ENCODE measurements around the gene SLC24A3.

Gene SLC24A3

GRCh38 chr20:19176470-19177052, 35.9 kb upstream of the SLC24A3 start:
- TF ChIP-seq CTCF (IDR thresholded peaks at IDR 0.05; ENCODE audit: low read depth, low read length, poor library complexity, severe bottlenecking) = no peak
- no peak for TF ChIP-seq EZH2phosphoT487 (IDR thresholded peaks at IDR 0.05; ENCODE audit: borderline replicate concordance, low read length)
- no peaks in the 10 kb centered on the region for H3K79me2 ChIP-seq (ENCODE audit: control insufficient read depth, low read length)

GRCh38 chr20:19181552-19181951, 30.9 kb upstream of the SLC24A3 start:
- Histone ChIP-seq H3F3A (ENCODE audit: control insufficient read depth, insufficient read depth) (no peaks in the 10 kb centered on the region), H3K27ac (ENCODE audit: low read depth, low read length) (no peak overlapping the region), H3K9me3 (ENCODE audit: control insufficient read depth, insufficient read depth, low read length) (no peaks in the 10 kb centered on the region), H3K4me1 (ENCODE audit: control insufficient read depth, low read length) (no peaks in the 10 kb centered on the region), H3K27me3 (ENCODE audit: control insufficient read depth, low read length) (0 out of 2 replicates have a peak, but pooled peaks cover 4% of the 10 kb centered on the region), H3K79me2 (ENCODE audit: control insufficient read depth, low read length) (no peaks in the 10 kb centered on the region), H3K9me2 (replicated peaks; ENCODE audit: control insufficient read depth, low read length) (no peaks in the 10 kb centered on the region), H3K4me2 (ENCODE audit: low read length) (no peak overlapping the region), H3K4me3 (ENCODE audit: low read length) (no peak overlapping the region), H4K20me1 (ENCODE audit: control insufficient read depth, insufficient read depth, low read depth, low read length) (no peaks in the 10 kb centered on the region), H3K36me3 (ENCODE audit: control insufficient read depth, low read length) (no peaks in the 10 kb centered on the region)
- TF ChIP-seq CTCF (IDR thresholded peaks at IDR 0.05; ENCODE audit: low read depth, low read length, poor library complexity, severe bottlenecking) (no peak), EZH2phosphoT487 (IDR thresholded peaks at IDR 0.05; ENCODE audit: borderline replicate concordance, low read length) (no peak)

More at GRCh38 chr20:19176470-19177052, 35.9 kb upstream of the SLC24A3 start:
- Histone ChIP-seq H3K9me3 (ENCODE audit: control insufficient read depth, insufficient read depth, low read length) (no peaks in the 10 kb centered on the region), H3K9me2 (replicated peaks; ENCODE audit: control insufficient read depth, low read length) (no peaks in the 10 kb centered on the region), H3K4me3 (ENCODE audit: low read length) (no peak overlapping the region), H3K4me1 (ENCODE audit: control insufficient read depth, low read length) (no peaks in the 10 kb centered on the region), H3K4me2 (ENCODE audit: low read length) (no peak overlapping the region), H3K36me3 (ENCODE audit: control insufficient read depth, low read length) (no peaks in the 10 kb centered on the region), H3K27me3 (ENCODE audit: control insufficient read depth, low read length) (0 out of 2 replicates have a peak, but pooled peaks cover 3% of the 10 kb centered on the region), H4K20me1 (ENCODE audit: control insufficient read depth, insufficient read depth, low read depth, low read length) (no peaks in the 10 kb centered on the region), H3K27ac (ENCODE audit: low read depth, low read length) (no peak overlapping the region), H3F3A (ENCODE audit: control insufficient read depth, insufficient read depth) (no peaks in the 10 kb centered on the region)

GRCh38 chr20:19185083-19185482, 27.4 kb upstream of the SLC24A3 start:
- Histone ChIP-seq H3K9me3 (ENCODE audit: control insufficient read depth, insufficient read depth, low read length) (no peaks in the 10 kb centered on the region; the same call in 1 of the 2 replicates), H3K9me2 (replicated peaks; ENCODE audit: control insufficient read depth, low read length) (no peaks in the 10 kb centered on the region), H3K4me3 (ENCODE audit: low read length) (no peak overlapping the region), H4K20me1 (ENCODE audit: control insufficient read depth, insufficient read depth, low read depth, low read length) (no peaks in the 10 kb centered on the region), H3K4me2 (ENCODE audit: low read length) (no peak overlapping the region), H3K36me3 (ENCODE audit: control insufficient read depth, low read length) (no peaks in the 10 kb centered on the region), H3K27me3 (ENCODE audit: control insufficient read depth, low read length) (0 out of 2 replicates have a peak, but pooled peaks cover 4% of the 10 kb centered on the region), H3K27ac (ENCODE audit: low read depth, low read length) (no peak overlapping the region), H3K4me1 (ENCODE audit: control insufficient read depth, low read length) (no peaks in the 10 kb centered on the region), H3K79me2 (ENCODE audit: control insufficient read depth, low read length) (no peaks in the 10 kb centered on the region), H3F3A (ENCODE audit: control insufficient read depth, insufficient read depth) (no peaks in the 10 kb centered on the region)
- TF ChIP-seq CTCF (IDR thresholded peaks at IDR 0.05; ENCODE audit: low read depth, low read length, poor library complexity, severe bottlenecking) = no peak
- no peak for TF ChIP-seq EZH2phosphoT487 (IDR thresholded peaks at IDR 0.05; ENCODE audit: borderline replicate concordance, low read length)

Data from DOHH2 (cell line).